ENCODE results near the gene MDM1.

DNA sequence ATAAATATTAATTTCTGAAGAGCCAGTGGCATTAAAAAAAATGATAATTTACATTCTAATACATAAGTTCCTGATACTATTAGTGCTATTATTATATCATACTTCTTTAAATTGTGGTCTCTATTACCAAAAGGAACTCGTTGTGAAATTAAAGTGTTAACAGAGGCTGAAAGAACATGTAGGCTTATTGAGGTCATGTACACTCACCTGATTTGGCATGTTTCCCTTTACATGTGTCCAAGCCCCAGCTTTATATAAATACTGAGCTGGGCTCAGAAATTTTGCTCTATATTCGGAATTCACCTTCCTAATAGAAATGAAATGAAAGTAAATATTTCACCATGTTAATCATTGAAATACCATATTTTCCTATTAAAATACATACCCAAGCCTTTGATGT, 11.0 kb downstream of the MDM1 start:
- TF ChIP-seq CTCF (optimal IDR thresholded peaks at IDR 0.05 in 1 of 3, IDR thresholded peaks at IDR 0.05 in 1 of 3, conservative IDR thresholded peaks at IDR 0.05 in 1 of 3; ENCODE audit: extremely low read depth in 1 of 3, insufficient read depth in 2 of 3, low read length in 3 of 3) = no peak
- TF ChIP-seq EZH2 (IDR thresholded peaks at IDR 0.05; ENCODE audit: low read length) = no peak
